ENCODE measurements around the gene PLXNB2.

DNA sequence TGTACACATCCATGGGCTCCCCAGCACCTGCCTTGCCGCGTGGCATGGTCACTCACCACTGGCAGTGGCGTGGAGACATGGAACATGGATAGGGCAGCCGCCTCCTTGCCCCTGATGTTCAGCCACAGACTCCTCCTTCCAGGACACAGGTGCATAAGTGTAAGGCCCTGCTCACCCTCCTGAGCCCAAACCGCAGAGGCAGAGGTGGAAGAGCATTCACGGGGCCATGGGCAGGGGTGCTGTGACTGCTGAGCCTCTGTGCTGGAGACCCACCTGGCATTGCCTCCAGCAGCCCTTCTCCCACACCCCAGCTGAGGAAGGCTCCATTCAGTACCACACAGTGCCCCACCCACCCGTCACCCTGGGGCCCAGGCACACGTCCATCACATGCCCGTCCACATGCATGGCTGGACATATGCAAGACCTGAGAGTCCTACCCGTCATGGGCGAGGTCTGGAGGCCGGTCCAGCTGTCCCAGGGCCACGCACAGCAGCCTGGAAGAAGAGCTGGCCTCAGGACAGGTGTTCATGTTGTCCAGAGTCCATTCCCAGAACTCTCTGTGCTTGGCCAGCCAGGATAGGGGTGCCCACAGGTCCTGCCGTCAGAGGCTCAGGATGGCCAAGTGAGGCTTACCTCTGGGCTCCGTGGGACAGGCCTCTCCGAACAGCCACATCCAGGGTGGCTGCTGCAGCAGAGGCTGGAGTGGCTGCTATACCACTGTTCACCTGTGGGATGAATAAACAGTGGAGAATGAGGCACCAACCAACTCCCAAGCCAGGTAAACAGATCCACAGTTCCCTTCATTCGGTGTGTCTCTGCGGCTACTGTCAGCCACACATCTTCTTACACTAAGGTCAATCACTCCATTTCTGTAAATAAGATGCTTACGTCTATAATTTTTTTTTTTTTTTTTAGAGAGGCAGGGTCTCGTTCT is 60.9 kb downstream of the PLXNB2 start:
- TF ChIP-seq POLR2A (IDR thresholded peaks at IDR 0.05), result no peak
- TF ChIP-seq, protein P1, sequence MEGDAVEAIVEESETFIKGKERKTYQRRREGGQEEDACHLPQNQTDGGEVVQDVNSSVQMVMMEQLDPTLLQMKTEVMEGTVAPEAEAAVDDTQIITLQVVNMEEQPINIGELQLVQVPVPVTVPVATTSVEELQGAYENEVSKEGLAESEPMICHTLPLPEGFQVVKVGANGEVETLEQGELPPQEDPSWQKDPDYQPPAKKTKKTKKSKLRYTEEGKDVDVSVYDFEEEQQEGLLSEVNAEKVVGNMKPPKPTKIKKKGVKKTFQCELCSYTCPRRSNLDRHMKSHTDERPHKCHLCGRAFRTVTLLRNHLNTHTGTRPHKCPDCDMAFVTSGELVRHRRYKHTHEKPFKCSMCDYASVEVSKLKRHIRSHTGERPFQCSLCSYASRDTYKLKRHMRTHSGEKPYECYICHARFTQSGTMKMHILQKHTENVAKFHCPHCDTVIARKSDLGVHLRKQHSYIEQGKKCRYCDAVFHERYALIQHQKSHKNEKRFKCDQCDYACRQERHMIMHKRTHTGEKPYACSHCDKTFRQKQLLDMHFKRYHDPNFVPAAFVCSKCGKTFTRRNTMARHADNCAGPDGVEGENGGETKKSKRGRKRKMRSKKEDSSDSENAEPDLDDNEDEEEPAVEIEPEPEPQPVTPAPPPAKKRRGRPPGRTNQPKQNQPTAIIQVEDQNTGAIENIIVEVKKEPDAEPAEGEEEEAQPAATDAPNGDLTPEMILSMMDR (IDR thresholded peaks at IDR 0.05), result no peak
